Ovary (tissue), 9 donors: ENCODE data around the gene ACSM6. TPM values are rescaled to one million over a fixed set of nuclear protein-coding genes. Genes with fewer than 3 reads are reported as not detected.

Source experiments
- DNase-seq, 5 donors: peaks; one replicate each; pipeline ENCODE4 v3.0.0-alpha.2; 2019 to 2020
- H3K27ac ChIP-seq, 2 donors: fragments of 200-600 bp; one replicate each; pipeline versions ENCODE4 v1.5.1 to v1.8.0; 2019 to 2022
- H3K27me3 ChIP-seq: fragments of 200-600 bp; one replicate; pipeline ENCODE4 v1.8.0; 2022
- H3K36me3 ChIP-seq: fragments of 200-600 bp; sonication (generic); one replicate; pipeline ENCODE4 v1.5.1; 2019
- H3K4me1 ChIP-seq: one replicate; pipeline ENCODE4 v1.8.1; 2013; ENCODE audit warnings: mild to moderate bottlenecking, moderate library complexity; ENCODE audit not compliant: insufficient read depth
- H3K4me3 ChIP-seq: fragments of 200-600 bp; sonication (generic); one replicate; pipeline ENCODE4 v1.5.1; 2017
- H3K9me3 ChIP-seq, 2 donors: fragments of 200-600 bp in 1 of 2; sonication (generic) in 1 of 2; one replicate each; pipeline versions ENCODE4 v1.5.1 to v1.8.1; 2013 to 2019; ENCODE audit warnings: mild to moderate bottlenecking in 1 of 2, moderate library complexity in 1 of 2
- EP300 ChIP-seq: sonication (generic); formaldehyde crosslinking; IDR thresholded peaks from one replicate; pipeline ENCODE4 v1.6.1; 2017; ENCODE audit warnings: antibody characterized with exemption
- POLR2A ChIP-seq: fragments of 450-650 bp; IDR thresholded peaks from one replicate; pipeline ENCODE4 v1.6.1; 2017; ENCODE audit warnings: antibody characterized with exemption, mild to moderate bottlenecking, moderate library complexity
- WGBS, 3 donors: extraction: QIAGEN DNeasy Blood & Tissue Kit in 1 of 3; methylation state at CpG; one replicate each; pipeline versions ENCODE4 v1.1.5 to v1.1.7; 2013 to 2017; 5-methylcytosine and 5-hydroxymethylcytosine counted together
- intact Hi-C, 4 donors: fragments of 100-400 bp; cut with DNase I; formaldehyde crosslinking; loops; one replicate each; pipeline versions ENCODE4 v1.11.0 to v1.15.1; 2022 to 2023
- polyA plus RNA-seq, 2 donors: library from polyadenylated mRNA; stranded (reverse); fragments of 200-250 nt in 1 of 2; fragments of 350-450 nt in 1 of 2; fragmentation: Illumina TruSeq in 1 of 2; extraction: RNeasy Lipid Tissue Mini Kit (QIAGEN cat#74804) in 1 of 2; gene quantifications; one replicate each; pipeline ENCODE4 v1.2.3, GENCODE V29; 2013 to 2014
- total RNA-seq, 7 donors: library from RNA; depleted of rRNA in 2 of 7; stranded (reverse); fragments of >200 nt in 2 of 7; fragmentation: NEBNext Ultra II Directional in 3 of 7; extraction: Animal tissue kit (Norgen Biotek cat#: 25700) in 3 of 7; gene quantifications; one replicate each; pipeline versions ENCODE4 v1.1.0 to v1.2.4, GENCODE V29; 2016 to 2023
- TF ChIP-seq, protein P1 (sequence below), 3 donors: fragments of 450-650 bp in 2 of 3; fragments of 200-600 bp in 1 of 3; IDR thresholded peaks; one replicate each; pipeline versions ENCODE4 v1.5.1 to v1.8.0; 2016 to 2022; ENCODE audit warnings: antibody characterized with exemption in 3 of 3, mild to moderate bottlenecking in 1 of 3
- donor health status: DM: no; HTN: no; CAD: no; lungs with moderate emphysema.
- donor health status: DM: no; HTN: no; CAD: no.
- donor health status: Bipolar disorder and iron deficiency.
- donor health status: DM: yes; HTN: yes; CAD: no.
- donor health status: DM: no; HTN: no; CAD: no.
- donor health status: DM: yes; HTN: yes; CAD: no.

ACSM6 gene
- total and polyA plus RNA-seq, 9 donors = 0.13 TPM; not detected in 8

DNA sequence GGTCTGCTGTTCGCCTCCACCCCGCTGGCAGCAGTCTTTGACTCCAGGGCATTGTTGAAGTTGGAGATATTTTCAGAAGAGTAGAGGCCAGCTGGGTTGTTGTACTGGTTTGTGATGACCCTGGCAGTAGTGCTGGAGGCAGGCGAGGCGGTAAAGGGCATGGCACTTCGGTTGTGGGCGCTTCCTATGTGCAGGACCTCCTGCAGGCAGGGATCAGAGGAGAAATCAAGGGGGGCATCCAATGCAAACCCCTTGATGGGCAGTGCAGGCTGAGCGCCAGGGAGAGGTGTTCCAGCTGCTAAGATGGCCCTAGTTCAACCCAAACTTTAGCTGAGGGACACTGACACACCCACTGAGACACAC is 69.8 kb downstream of the ACSM6 start:
- no peaks in the 10 kb centered on the region for H3K27me3 ChIP-seq
- no peaks in the 10 kb centered on the region for H3K4me1 ChIP-seq
- H3K27ac ChIP-seq = no peak overlapping the region
- H3K36me3 ChIP-seq = no peaks in the 10 kb centered on the region
- WGBS, 3 donors = 78 to 82% (median 81%) methylated on average over 7 of the region's 7 CpGs
- H3K9me3 ChIP-seq = no peaks in the 10 kb centered on the region
- TF ChIP-seq, protein P1, sequence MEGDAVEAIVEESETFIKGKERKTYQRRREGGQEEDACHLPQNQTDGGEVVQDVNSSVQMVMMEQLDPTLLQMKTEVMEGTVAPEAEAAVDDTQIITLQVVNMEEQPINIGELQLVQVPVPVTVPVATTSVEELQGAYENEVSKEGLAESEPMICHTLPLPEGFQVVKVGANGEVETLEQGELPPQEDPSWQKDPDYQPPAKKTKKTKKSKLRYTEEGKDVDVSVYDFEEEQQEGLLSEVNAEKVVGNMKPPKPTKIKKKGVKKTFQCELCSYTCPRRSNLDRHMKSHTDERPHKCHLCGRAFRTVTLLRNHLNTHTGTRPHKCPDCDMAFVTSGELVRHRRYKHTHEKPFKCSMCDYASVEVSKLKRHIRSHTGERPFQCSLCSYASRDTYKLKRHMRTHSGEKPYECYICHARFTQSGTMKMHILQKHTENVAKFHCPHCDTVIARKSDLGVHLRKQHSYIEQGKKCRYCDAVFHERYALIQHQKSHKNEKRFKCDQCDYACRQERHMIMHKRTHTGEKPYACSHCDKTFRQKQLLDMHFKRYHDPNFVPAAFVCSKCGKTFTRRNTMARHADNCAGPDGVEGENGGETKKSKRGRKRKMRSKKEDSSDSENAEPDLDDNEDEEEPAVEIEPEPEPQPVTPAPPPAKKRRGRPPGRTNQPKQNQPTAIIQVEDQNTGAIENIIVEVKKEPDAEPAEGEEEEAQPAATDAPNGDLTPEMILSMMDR (IDR thresholded peaks at IDR 0.05) = no peak
- TF ChIP-seq POLR2A (no peak), EP300 (no peak)
- intact Hi-C loops = no loop called here
- no peak for DNase-seq
- no peak overlapping the region for H3K4me3 ChIP-seq

- TF ChIP-seq EP300 (no peak), POLR2A (no peak)
- TF ChIP-seq, protein P1 (IDR thresholded peaks at IDR 0.05) = no peak
- Histone ChIP-seq H3K27me3 (no peaks in the 10 kb centered on the region), H3K4me3 (no peak overlapping the region), H3K4me1 (no peaks in the 10 kb centered on the region), H3K36me3 (no peaks in the 10 kb centered on the region), H3K9me3 (no peaks in the 10 kb centered on the region), H3K27ac (no peak overlapping the region)
- 65 to 76% (median 69%) methylated on average over 6 of the region's 6 CpGs for WGBS, 3 donors
- DNase-seq = no peak
- intact Hi-C loops = no loop called here
Observed at GRCh38 chr10:95264227-95265051, 70.4 kb downstream of the ACSM6 start.

DNA sequence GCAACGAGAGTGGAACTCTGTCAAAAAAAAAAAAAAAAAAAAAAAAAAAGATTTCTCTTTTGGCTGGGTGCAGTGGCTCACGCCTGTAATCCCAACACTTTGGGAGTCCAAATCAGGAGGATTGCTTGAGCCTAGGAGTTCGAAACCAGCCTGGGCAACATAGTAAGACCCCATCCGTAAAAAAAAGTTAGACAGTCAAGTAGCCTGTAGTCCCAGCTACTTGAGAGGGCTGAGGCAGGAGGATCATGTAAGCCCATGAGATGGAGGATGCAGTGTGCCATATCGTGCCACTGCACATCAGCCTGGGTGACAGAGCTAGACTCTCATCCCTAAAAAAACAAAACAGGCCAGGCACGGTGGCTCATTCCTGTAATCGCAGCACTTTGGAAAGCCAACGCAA is 71.5 kb downstream of the ACSM6 start:
- no peak for DNase-seq
- H3K27me3 ChIP-seq = no peaks in the 10 kb centered on the region
- H3K36me3 ChIP-seq = no peaks in the 10 kb centered on the region
- 91 to 95% (median 93%) methylated on average over 8 of the region's 8 CpGs for WGBS, 3 donors
- no peaks in the 10 kb centered on the region for H3K4me1 ChIP-seq
- no peak overlapping the region for H3K27ac ChIP-seq
- H3K4me3 ChIP-seq = no peak overlapping the region
- no peaks in the 10 kb centered on the region for H3K9me3 ChIP-seq
- intact Hi-C loops = no loop called here
- TF ChIP-seq, protein P1 (IDR thresholded peaks at IDR 0.05) = no peak
- TF ChIP-seq POLR2A (no peak), EP300 (no peak)

DNA sequence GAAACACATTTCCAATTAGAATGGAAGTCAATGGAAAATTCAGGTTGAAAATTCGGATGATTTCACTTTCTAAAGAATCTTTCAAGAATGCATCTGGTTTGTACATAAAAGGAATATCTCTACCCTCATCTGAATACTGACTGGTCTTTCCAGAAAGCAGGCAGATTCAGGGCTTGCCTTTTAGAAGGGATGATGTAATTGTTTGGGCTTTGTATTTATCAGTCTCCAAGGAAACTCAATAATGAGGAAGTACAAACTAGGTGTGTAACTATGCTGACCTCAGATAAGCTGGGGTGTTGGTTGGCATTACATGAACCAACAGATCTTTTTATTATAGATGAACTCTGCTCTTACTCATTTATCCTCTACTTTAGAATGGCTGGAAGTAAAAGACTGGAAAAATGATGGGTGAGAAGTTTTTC is 72.6 kb downstream of the ACSM6 start:
- Histone ChIP-seq H3K36me3 (no peaks in the 10 kb centered on the region), H3K4me1 (no peaks in the 10 kb centered on the region)
- WGBS, 3 donors = 47 to 66% (median 59%) methylated on average over 1 of the region's 1 CpG

More for the DNA sequence above, 72.6 kb downstream of the ACSM6 start:
- H3K9me3 ChIP-seq = no peaks in the 10 kb centered on the region
- TF ChIP-seq EP300 = no peak
- TF ChIP-seq POLR2A = no peak
- TF ChIP-seq, protein P1 (IDR thresholded peaks at IDR 0.05) = no peak
- no peak overlapping the region for H3K27ac ChIP-seq
- no peaks in the 10 kb centered on the region for H3K27me3 ChIP-seq
- intact Hi-C loops = no loop called here
- H3K4me3 ChIP-seq = no peak overlapping the region
- DNase-seq = no peak
